SK-MEL-5 (cell line): ENCODE data around the gene ADAMTSL1. TPM values are rescaled to one million over a fixed set of nuclear protein-coding genes. Genes with fewer than 3 reads are reported as not detected.

Experiments used
- DNase-seq: peaks from one replicate; pipeline ENCODE4 v3.0.0-alpha.2; 2016; ENCODE audit warnings: low read depth, low spot score
- in situ Hi-C: cut with HindIII; loops from 2 replicates; pipeline ENCODE4 v1.10.0; 2016; ENCODE audit warnings: low sequenced_read_pairs, high pct_unique_total_duplicates, low pct_unique_long_range_greater_than_20kb
- total RNA-seq: library from RNA; depleted of rRNA; stranded (reverse); fragments of >200 nt; shearing (Covaris generic); gene quantifications from 2 replicates; pipeline ENCODE4 v1.2.3, GENCODE V29; 2014

The ADAMTSL1 gene
- total RNA-seq, 1 experiment from 2014 or later = not detected

DNA sequence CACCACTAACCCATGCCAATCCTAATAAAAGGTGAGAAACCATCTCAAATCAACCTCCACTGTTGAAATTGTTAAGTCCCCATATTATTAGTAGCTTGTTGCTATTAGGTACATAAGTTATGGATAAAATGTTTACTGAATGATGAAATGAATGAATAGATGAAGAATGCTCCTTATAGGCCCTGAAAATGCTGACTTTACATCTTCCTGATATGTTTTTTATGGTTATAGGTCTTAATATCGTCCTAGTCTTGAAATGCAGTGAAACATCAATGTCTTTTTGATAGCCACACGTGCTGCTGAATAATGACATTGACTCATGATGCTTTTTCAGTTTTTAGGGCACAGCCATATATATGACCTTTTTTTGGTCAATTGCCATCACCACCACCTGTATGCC lies 281.3 kb downstream of the ADAMTSL1 start:
- no peak for DNase-seq
- in situ Hi-C loops = no loop called here

DNA sequence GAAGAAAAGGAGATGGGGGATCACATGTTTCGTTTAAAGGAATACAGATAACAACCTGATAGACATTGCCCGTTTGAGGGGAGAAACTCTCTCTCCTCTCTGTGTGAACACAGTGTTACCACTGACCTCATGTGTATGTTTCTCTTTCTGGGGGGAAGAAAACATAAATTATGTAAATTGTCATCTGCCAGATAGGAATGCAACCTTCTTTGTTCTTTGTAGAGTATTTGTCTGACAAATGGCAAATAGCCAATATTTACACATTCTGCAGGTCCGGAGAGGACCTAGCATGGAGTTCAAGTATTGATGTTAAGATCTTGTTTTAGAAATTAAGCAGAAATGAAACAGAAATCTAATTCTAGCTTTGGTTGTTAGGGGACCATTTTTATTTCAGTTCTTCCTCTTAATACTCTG lies 282.8 kb downstream of the ADAMTSL1 start:
- in situ Hi-C loops = no loop called here
- DNase-seq = no peak

DNA sequence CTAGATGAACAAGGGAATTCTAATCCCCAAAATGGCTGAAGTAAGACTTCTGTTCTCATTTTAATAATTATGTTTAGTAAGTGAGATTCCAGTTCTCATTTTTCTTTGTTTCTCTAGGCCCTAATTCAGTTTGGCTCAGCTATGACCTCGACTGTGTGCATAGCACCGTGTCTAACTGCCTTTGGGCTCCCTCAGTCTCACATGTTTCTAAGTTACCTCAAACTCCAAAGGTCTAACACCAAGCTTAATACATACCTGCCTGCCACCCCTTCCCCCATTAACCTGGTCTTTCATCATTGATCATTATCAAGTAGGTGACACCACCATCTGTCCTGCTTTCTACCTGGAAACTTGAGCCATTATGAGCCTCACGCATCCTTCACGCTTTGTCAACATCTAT lies 285.9 kb downstream of the ADAMTSL1 start:
- in situ Hi-C loops = no loop called here
- DNase-seq = no peak

DNA sequence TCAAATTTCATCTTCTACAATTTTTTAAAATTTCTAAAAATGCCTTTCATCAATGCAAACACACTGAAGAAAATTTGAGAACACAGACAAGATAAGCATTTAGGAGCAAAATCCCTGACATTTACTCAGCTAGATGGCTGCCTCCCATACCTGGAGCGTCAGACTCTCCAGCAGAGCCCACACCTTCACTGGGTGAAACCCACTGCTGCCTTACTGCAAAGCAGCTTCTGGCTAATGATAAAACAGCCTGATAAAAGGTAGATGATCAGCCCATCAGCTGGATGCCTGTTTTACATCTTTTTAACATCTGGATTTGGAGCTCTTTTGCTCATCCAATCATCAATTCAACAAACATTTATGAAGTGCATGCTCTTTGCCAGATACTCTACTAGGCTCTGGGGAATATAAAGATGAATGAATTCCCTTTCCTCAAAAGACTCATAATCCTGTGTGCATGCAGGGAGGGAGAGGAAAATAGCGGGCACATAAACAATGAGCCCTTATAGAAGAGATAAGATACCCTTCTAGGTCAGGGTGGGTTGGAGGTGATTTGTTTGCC lies 287.9 kb downstream of the ADAMTSL1 start:
- in situ Hi-C loops = no loop called here
- peak; percentile 42 for DNase-seq

DNA sequence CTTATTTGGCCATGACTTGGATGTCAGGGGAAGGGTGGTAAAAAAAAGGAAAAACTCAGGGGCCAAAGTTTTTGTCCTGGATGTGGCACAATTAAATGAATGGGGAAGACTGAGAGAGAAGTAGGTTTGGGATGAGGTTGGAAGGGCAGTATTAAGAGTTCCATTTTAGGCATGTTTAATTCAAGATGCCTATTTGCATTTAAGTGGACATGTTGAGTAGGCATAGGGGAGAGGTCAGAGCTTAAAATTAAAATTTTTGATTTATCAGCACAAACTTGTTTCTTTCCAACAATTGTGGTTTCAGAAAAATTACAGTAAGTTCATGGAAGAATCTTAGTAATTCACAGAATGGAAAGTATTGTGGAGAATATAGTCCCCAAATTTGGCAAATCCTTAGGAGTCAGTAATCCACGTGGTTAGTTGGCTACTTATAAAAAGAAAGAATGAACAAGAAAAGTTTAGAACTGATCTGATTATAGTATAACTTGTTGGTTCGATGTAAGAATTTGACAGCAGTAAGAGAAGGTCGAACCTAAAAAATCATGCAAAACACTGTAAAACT lies 293.1 kb downstream of the ADAMTSL1 start:
- in situ Hi-C loops = no loop called here
- DNase-seq = no peak

DNA sequence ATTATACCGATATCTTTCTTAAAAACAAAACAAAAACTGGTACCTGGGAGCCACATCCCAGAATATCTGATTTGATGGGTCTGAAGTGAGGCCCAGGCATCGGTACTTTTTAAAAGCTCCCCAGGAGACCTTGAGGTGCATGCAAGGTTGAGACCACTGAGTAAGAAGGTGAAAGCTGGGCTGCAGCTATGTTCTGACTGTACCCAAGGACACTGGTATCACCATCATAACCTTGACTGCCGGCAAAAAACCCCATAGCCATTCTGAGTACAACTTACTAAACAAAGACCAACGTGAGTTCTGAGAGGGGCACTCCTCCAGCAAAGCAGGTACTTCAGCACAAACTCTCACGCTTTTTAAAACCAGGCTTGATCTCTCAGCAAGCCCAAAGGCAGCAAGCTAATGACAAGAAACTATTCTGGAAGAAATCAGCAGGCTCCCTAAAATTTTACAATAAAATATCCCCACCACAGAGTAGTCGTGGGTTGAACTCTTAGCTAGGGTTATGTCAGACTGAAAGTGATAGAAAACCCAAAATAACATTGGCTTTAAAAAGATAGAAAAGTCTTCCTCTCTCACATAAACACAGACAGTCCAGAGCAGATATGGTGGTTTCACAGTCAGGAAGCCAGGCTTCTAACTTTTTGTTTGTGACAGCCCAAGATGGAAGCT lies 295.1 kb downstream of the ADAMTSL1 start:
- in situ Hi-C loops = no loop called here
- DNase-seq = no peak

DNA sequence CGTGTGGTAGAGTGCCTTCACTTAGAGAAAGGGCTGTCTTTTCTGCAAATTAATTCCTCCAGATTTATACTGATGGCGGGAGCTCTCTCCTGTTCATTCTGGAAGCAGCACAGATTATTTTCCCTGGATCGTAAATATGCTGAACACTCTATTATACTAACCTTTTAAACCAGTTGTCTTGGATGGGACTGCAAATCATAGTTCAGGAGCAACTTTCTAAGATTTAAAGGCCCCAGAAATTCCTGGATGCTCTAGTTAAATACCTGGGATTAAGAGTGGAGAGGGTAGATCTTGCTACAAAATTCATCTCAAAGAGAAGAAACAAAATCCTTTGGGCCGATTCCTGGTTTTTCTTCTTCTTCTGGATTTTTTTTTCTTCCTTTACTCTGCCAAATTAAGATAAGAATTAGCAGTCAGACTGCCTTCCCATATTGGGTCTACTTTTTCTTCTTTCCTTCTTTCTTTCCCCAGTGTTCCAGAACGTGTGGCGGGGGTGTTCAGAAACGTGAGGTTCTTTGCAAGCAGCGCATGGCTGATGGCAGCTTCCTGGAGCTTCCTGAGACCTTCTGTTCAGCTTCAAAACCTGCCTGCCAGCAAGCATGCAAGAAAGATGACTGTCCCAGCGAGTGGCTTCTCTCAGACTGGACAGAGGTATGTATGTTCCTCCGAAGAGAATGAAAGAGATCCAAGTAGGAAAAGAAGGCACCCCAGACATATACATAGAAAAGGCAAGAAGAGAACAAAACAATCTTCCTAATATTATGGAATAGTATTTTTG lies 296.4 kb downstream of the ADAMTSL1 start:
- DNase-seq = no peak
- in situ Hi-C loops = no loop called here

DNA sequence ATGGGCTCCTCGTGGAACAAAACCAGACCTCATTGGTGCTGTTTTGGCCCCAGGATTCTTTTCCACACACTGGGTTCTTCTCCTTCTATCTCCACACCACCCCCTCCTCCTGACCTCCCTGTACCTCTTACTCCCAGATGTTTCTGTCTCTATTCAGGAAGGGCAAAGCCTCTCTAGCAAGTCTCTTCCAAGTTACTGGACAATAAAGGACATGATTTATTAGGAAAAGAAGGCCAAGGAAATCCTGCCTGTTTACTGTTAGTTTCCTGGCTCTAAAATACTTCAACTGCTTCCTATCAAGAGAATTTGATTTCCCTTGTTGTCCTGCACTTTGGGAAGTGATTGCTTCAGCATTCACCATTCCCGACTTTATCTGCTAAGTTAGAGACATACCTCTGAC lies 297.1 kb downstream of the ADAMTSL1 start:
- no peak for DNase-seq
- in situ Hi-C loops = no loop called here

DNA sequence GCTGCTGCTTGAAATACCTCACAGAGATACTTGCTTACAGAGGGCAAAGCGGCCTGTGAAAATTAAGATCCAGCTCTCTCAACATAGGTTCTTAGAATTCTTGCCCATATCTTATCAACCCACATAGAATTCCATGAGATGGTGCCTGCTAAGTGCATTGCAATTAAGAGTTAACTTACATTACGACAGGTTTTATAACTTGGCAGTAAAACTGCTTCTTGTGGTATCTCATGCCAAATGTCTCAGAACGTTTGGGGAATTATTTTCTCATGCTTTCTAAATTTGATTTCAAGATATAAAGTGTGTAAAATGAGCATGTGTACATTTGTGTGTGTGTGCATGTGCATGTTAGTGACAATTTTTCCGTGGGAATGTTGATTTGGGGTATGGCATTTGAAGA lies 297.8 kb downstream of the ADAMTSL1 start:
- in situ Hi-C loops = no loop called here
- DNase-seq = no peak

DNA sequence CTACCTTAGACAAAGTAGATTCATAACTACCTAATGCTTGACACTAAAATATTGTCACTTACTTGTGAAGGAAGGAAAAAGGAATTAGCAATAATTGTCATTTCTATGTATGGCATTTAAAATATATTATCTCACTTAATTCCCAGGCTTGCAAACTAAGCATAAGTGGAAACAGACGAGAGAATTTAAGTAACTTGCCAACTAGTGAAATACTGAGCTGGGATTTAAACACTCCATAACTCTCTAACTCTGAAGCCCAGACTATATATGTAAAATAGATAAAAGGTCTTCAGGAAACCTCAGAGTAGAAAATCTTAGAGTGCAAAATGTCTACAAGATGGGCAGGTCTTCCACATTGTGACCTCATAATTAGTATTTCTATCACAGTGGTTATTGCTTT lies 301.3 kb downstream of the ADAMTSL1 start:
- in situ Hi-C loops = no loop called here
- DNase-seq = no peak

DNA sequence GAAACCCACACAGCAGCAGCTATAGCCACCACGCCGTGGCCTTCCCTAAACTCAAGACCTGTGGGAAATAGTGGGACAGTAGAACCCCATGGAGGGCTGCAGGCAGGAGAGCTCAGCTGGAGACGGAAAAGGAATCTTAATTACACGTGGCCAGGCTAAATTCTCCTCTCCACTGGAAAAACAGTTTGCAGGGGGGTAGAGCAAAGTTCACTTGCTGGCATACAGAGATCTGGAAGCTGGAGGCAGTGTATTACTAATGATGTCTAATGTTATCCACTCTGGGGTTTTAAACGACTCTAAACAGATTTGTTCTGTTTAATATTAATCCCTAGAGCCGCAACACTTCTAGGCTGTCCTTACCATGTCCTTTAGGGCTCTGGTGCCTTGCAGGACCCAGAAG lies 302.0 kb downstream of the ADAMTSL1 start:
- in situ Hi-C loops = no loop called here
- no peak for DNase-seq

DNA sequence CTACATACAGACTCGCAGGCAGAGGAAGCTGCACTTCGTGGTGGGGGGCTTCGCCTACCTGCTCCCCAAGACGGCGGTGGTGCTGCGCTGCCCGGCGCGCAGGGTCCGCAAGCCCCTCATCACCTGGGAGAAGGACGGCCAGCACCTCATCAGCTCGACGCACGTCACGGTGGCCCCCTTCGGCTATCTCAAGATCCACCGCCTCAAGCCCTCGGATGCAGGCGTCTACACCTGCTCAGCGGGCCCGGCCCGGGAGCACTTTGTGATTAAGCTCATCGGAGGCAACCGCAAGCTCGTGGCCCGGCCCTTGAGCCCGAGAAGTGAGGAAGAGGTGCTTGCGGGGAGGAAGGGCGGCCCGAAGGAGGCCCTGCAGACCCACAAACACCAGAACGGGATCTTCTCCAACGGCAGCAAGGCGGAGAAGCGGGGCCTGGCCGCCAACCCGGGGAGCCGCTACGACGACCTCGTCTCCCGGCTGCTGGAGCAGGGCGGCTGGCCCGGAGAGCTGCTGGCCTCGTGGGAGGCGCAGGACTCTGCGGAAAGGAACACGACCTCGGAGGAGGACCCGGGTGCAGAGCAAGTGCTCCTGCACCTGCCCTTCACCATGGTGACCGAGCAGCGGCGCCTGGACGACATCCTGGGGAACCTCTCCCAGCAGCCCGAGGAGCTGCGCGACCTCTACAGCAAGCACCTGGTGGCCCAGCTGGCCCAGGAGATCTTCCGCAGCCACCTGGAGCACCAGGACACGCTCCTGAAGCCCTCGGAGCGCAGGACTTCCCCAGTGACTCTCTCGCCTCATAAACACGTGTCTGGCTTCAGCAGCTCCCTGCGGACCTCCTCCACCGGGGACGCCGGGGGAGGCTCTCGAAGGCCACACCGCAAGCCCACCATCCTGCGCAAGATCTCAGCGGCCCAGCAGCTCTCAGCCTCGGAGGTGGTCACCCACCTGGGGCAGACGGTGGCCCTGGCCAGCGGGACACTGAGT lies 303.2 kb downstream of the ADAMTSL1 start:
- in situ Hi-C loops = no loop called here

DNA sequence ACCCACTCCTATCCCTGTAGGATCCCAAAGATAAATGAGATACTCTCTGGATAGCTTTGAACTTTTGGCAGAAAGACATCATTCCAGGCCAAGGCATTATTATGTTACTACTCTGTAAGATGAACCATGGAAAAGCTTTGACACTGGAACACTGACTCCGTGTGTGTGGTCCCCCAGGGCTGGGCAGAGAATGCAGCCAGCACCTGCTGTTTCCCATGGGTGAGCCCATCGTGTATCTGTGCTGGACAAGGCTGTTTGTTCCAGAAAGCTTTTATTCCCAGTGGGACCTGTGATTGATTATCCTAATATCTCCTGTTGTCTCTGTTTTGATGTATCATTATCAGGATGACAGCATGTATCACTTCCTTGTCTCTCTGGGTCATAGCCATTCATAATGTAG lies 304.2 kb downstream of the ADAMTSL1 start:
- in situ Hi-C loops = no loop called here
- no peak for DNase-seq

More for the DNA sequence above, 303.2 kb downstream of the ADAMTSL1 start:
- DNase-seq = no peak

DNA sequence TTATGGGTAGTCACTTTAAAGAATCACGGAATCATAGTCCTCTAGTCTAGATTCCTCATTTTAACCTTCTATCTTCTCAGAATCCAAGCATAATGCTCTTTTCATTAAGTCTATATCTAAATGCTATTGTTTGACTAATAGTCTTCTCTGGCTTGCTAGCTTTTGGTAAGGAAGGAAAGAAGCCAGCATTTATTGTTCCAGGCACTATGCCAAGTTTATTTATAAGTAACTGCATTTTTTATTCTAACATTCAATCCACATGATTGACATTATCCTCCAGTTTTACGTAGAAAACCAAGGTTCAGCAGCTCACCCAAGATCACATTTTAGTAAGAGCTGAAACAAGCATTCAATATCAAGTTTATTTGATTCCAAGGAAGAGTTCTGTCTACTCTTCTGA lies 304.9 kb downstream of the ADAMTSL1 start:
- in situ Hi-C loops = no loop called here

DNA sequence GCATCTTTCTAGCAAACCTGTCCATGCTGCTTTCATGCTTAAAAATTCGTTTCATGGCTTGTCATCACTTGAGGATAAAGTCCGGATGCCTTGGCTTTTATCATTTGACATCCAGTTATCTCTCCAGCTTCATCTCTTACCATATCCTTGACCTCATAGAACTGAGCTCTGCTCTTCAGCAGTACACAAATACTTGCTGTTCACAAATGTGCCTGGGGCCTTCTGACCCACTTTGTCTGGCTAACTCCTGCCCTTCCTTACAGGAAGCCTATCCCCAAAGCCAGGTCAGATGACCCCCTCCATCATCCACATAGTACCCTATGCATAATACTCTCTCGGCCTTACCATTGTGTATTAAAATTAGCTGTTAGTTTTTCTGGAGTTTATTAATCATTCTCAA lies 310.0 kb downstream of the ADAMTSL1 start:
- DNase-seq = peak; percentile 7
- in situ Hi-C loops = no loop called here

More for the DNA sequence above, 304.9 kb downstream of the ADAMTSL1 start:
- peak; percentile 62 for DNase-seq

DNA sequence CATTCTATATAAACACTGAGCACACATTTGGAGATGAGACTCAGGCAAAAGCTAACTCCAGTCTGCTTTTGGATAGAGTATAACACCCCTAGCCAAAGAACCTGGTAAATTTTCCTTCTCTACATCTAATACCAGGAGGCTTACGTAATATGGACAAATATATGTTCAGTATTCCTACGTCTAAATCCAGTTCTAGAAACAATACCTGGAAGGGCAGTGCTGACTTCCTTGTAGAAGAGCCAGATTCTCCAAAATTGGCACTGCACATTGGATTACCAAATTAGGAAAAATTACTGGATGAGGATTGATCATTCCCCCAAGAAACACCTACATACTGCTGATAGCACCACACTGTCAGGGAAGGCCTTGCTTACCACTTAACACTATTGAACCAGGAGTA lies 311.7 kb downstream of the ADAMTSL1 start:
- no peak for DNase-seq
- in situ Hi-C loops = no loop called here

DNA sequence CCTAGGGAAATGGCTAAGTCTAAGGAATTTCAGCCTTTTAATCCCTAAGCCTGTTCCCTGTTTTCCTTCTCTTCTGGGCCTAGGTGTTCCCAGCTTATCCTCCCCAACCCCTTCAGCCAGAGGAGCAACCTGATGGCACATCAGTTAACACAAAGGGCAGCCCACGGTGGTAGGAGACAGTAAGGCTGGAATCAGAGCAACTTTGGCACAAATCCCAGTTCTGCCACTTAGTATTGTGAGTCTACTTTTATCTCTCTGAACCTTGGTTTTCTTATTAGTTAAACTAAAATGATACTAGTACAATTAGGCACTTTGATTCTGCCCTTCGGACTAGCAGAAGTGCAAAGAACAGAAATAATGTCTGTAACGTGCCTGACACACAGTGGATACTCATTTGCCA lies 312.2 kb downstream of the ADAMTSL1 start:
- no peak for DNase-seq
- in situ Hi-C loops = no loop called here
